NCI-H146 (cell line): ENCODE data around the gene IKZF3.
"Not testable (repeated sequence)": the region's sequence is repeated elsewhere in the genome, so short reads cannot be mapped to it uniquely, and the experiment has no call there.

ENCODE experiments used
- DNase-seq: peaks from one replicate; lab custom pipeline; 2025; lab: John Stamatoyannopoulos, UW

The IKZF3 gene

DNA sequence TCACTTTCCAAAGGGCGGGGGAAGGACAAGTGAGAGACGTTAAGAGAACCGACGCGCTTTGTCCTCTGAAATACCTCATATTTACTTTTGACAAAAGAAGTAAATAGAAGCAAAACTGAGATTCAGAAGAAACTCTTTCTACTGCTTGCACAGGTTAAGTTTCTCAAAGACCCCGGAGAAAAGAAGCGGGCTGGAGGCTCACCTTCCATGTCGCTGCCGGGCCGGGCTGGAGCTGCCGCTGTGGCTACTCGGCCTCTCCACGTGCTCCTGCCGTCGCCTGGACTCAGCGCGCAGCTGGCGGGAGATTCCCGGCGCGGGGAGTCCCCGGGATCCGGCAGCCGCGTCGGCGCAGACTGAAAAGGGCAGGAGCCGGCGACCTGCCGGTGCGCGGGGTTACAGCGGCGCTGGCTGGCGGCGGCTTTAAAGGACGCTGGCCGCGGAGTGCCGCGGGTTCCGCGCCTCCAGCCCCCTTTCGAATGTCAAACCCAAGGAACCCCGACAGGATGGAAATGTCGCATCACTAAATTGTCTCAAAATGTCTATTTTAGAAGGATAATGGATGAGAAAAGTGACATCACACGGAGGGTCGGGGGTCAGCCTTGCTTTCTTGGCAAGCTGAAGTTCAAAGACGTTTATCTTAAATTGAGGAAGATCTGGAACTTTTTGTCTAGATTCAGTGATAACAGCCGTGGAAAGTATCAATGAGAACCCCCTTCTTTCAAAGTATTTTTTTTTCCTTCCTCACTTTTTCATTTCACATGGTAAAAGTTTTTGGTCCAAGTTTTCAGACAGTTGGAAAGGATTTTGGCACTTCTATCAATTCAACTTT is at the start of gene IKZF3:
TSS of gene IKZF3 (minus strand) at position 395 of the 829 bp plus-strand sequence. CDS start at position 209, 186 bp downstream.
- peak; percentile 31 for DNase-seq

- no peak for DNase-seq
Measured at GRCh38 chr17:39908789-39909352, 44.8 kb upstream of the IKZF3 start.

GRCh38 chr17:39904990-39905288 is 40.8 kb upstream of the IKZF3 start:
- DNase-seq, result no peak

DNA sequence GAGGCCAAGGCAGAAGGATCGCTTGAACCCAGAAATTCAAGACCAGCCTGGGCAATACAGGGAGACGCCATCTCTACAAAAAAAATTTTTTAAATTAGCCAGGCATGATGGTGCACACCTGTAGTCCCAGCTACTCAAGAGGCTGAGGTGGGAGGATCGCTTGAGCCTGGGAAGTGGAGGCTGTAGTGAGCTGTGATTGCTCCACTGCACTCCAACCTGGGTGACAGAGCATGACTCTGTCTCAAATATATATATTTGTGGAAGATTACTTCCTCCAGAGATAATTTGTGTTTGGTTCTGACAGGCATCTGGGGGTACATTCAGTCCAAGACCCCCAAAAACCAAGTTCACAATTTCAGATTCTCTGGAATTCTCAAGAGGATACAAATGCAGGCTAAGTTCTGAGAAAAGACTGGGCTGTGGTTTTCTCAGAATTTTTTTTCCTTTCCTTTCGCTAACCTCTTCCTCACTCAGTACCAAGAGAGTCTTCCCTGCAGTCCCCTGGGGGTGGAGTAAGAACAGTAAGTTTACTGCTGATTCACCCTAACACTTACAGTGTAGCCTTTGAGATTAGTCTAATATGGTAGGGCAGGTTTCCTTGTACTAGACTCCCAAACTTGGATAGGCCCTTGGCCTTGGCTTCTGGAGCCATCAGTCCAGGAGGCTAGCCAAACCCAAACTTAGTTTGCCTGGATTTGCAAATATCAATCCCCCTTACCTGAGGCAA is 39.2 kb upstream of the IKZF3 start:
- no peak for DNase-seq

DNA sequence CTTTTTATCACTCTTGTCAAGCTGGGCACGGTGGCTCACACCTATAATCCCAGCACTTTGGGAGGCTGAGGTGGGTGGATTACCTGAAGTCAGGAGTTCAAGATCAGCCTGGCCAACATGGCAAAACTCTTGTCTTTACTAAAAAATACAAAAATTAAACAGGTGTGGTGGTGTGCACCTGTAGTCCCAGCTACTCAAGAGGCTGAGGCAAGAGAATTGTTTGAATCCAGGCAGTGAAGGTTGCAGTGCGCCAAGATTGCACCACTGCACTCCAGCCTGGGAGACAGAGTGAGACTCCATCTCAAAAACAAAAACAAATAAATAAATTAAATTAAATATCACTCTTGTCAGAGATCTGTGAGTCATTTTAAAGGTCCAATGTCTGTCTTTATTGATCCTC is 37.9 kb upstream of the IKZF3 start:
- not testable (repeated sequence) for DNase-seq

DNA sequence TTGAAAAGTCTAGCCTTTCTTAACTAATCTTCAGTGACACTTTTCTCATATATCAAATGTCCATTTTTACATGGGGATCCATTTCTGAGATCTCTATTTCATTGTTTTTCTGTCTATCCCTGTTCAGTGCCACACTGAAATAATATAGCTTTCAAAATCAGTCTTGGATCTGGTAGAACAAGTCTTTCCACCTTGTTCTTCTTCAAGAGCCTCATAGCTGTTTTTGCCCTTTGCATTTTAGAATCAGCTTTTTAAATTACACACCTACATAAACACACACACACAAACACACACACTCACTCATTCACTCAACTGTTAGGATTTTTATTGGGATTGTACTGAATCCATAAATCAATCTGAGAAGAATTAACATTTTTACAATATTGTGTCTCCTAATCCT is 35.1 kb upstream of the IKZF3 start:
- no peak for DNase-seq

GRCh38 chr17:39898088-39898487 is 34.0 kb upstream of the IKZF3 start:
- no peak for DNase-seq

- DNase-seq, result no peak
Measured at GRCh38 chr17:39894681-39895376, 30.7 kb upstream of the IKZF3 start.

- DNase-seq, result no peak
Measured at GRCh38 chr17:39889200-39889599, 25.1 kb upstream of the IKZF3 start.

DNA sequence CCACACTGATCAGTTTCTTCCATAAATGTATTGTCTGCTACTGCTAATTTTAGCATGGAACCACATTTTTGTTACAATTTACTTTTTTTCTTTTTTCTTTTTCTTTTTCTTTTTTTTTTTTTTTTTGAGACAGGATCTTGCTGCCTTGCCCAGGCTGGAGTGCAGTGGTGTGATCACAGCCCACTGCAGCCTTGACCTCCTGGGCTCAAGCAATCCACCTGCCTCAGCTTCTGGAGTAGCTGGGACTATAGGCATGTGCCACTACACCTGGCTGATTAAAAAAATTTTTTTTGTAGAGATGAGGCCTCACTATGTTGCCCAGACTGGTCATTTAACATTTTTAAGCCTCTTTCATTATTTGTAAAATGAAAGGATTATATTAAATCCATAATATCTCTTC is 23.0 kb upstream of the IKZF3 start:
- no peak for DNase-seq

- not testable (repeated sequence) for DNase-seq
Measured at GRCh38 chr17:39886102-39886501, 22.0 kb upstream of the IKZF3 start.

DNA sequence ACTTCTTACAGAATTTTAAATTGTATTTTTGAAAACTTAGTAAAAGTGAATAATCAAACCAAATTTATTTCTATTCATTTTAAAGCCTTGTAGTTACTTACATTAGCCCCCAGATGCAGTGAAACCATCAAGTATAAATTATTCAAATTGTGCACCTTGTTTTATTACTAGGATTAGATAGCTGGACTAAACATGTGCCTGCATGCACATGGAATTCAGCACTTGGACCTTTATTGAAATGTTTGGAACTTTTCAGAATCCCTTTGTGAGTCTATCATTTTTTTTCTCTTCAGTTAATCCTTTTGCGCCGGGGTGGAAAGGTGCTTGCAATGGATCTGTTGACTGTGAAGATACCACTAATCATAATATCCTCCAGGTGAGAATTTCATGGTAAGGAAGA is 8.6 kb upstream of the IKZF3 start:
- DNase-seq, result no peak

- DNase-seq, result no peak
Measured at GRCh38 chr17:39871801-39872200, 7.7 kb upstream of the IKZF3 start.

- no peak for DNase-seq
Measured at GRCh38 chr17:39870776-39871175, 6.7 kb upstream of the IKZF3 start.

- no peak for DNase-seq
Measured at GRCh38 chr17:39868554-39868942, 4.4 kb upstream of the IKZF3 start.

GRCh38 chr17:39867880-39868553 is 3.9 kb upstream of the IKZF3 start, which contains the start of gene ZPBP2:
Gene ZPBP2, plus strand, starts transcription at chr17:39868202. Its CDS starts 153 bp downstream, at chr17:39868355.
- no peak for DNase-seq

GRCh38 chr17:39867084-39867879 is 3.2 kb upstream of the IKZF3 start:
- DNase-seq, result no peak

DNA sequence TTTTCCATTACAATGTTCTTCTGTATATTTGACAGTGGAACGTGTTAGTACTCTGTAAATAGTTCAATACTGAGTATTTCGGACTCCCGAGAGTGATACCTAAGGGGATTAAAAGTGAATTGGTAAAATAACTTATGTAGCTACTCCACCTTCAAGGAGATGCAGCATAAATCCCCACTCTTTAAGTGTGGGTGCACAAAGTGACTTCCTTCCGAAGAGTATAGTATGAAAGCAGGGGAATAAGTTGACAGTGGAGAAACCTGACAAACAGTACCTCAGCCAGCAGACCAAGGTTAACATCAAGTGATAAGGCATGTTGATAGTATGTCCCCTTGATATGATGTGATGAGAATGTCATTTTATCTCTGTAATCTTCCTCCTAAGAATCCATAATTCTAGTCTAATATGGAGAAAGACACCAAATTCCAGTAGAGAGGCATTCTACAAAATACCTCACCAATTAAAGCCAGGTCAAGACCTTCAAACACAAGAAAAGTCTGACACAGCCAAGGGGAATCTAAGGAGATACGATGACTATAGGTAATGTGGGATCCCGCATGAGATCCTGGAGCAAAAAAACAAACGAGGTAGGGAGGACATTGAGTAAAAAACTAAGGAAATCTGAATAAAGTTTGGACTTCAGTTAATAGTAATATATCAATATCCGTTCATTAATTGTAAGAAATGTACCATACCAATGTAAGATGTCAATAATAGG is 2.1 kb upstream of the IKZF3 start:
- DNase-seq, result no peak

GRCh38 chr17:39863244-39863917 is 731 bp downstream of the IKZF3 start:
- no peak for DNase-seq

- DNase-seq, result no peak
Measured at GRCh38 chr17:39861235-39861634, 2.9 kb downstream of the IKZF3 start.
